Testis (tissue), 2 donors: ENCODE measurements around the gene NAP1L4.

Experiments used
- POLR2A ChIP-seq: fragments of 450-650 bp; IDR thresholded peaks from one replicate; pipeline ENCODE4 v1.6.1; 2017; ENCODE audit warnings: antibody characterized with exemption, mild to moderate bottlenecking, moderate library complexity
- TF ChIP-seq, protein P1 (sequence below), 3 experiments: fragments of 450-650 bp in 2 of 3; fragments of 200-600 bp in 1 of 3; sonication (generic) in 1 of 3; IDR thresholded peaks; one replicate each; pipeline ENCODE4 v1.5.1; 2016 to 2019; ENCODE audit warnings: antibody characterized with exemption in 3 of 3, mild to moderate bottlenecking in 2 of 3, moderate library complexity in 1 of 3

DNA sequence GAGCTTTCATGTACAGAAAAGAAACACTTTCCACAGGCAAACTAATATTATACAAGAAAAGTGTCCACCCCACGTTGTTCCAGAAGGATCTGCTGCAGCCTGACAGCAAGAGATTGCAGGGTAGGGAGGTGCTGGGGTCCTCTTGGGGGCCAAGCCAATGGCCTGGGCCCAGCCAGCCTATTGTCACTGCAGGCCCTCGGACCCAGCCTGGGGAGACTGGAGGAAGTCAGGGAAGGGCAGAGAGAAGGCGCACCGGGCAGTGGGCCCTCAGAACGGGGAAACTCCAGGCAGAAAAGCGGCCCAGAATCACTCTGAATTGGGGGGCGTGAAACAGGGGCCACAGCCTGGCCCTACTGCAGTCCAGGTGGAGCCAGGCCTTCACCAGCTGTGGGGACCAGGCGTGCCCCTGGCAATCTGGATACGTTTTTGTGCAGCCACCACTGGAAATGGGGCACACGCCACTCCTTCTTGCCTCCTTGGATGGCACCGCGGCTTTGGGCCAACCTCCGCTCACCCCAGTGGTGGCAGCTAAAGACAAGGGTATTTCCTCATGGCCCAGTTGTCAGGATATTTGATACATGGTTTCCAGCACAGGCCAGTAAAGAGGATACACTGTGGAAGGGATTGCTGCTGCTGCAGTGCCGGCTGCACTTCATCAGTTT, 3.9 kb upstream of the NAP1L4 start:
- TF ChIP-seq, protein P1, sequence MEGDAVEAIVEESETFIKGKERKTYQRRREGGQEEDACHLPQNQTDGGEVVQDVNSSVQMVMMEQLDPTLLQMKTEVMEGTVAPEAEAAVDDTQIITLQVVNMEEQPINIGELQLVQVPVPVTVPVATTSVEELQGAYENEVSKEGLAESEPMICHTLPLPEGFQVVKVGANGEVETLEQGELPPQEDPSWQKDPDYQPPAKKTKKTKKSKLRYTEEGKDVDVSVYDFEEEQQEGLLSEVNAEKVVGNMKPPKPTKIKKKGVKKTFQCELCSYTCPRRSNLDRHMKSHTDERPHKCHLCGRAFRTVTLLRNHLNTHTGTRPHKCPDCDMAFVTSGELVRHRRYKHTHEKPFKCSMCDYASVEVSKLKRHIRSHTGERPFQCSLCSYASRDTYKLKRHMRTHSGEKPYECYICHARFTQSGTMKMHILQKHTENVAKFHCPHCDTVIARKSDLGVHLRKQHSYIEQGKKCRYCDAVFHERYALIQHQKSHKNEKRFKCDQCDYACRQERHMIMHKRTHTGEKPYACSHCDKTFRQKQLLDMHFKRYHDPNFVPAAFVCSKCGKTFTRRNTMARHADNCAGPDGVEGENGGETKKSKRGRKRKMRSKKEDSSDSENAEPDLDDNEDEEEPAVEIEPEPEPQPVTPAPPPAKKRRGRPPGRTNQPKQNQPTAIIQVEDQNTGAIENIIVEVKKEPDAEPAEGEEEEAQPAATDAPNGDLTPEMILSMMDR (IDR thresholded peaks at IDR 0.05), result no peak
- TF ChIP-seq POLR2A, result no peak
